Measurements from ENCODE around the gene PPARG. TPM values are rescaled to one million over a fixed set of nuclear protein-coding genes. Genes with fewer than 3 reads are reported as not detected.

PPARG gene
- total and polyA plus RNA-seq, 2 of the 13 experiments (the other 11 are each of a cell fraction or from before 2014, with no cell fraction given) = 13.9 to 58.3 TPM

GRCh38 chr3:12409684-12410596, 121.1 kb downstream of the PPARG start:
- WGBS (ENCODE audit: low lambda C conversion rate) = 49% methylated on average over 11 of the region's 11 CpGs
- peak overlapping the region; percentile 91 for H3K27ac ChIP-seq (ENCODE audit: extremely low read length, insufficient read depth, low read length)
- no peak overlapping the region for H2AFZ ChIP-seq (ENCODE audit: low read length)
- DNase-seq (ENCODE audit: low spot score) = peak; percentile 88
- H3K4me2 ChIP-seq (ENCODE audit: low read depth, low read length) = peak overlapping the region; percentile 66
- ChIA-PET CTCF (ENCODE audit: low intra/inter-chr PET ratio, low total read pairs) (no interaction called here), POLR2A (interaction anchor here (0.6 to 2.2 kb wide), 6 partner anchors 35 to 124 kb away, joined by 3 to 16 read pairs (median 5); no protein-coding TSS in a partner anchor)
- no peaks in the 10 kb centered on the region for H3K36me3 ChIP-seq (replicated peaks in 1 of 2; ENCODE audit: control insufficient read depth in 1 of 2, insufficient read depth in 2 of 2, low read length in 2 of 2)
- H3K9me3 ChIP-seq (ENCODE audit: low read length) = no peaks in the 10 kb centered on the region
- no peaks in the 10 kb centered on the region for H3K79me2 ChIP-seq (ENCODE audit: insufficient read depth, low read length)
- peaks cover 77% of the 10 kb centered on the region for H3K4me1 ChIP-seq (ENCODE audit: insufficient read depth, low read length)
- intact Hi-C loops (cut with micrococcal nuclease; ENCODE audit: unreplicated experiment) (loop anchor here (5.0 kb wide), 2 partner anchors 93 to 123 kb away; partner anchors contain the start of gene PPARG), in situ Hi-C loops (cut with HindIII; ENCODE audit: extremely low pct_ligation_motif_present, low pct_unique_long_range_greater_than_20kb) (no loop called here)
- BruUV-seq (replicated peaks) = TSS peak; percentile 86
- peak overlapping the region in 1 of 3 experiments; percentile 9; a peak in 1 of 6 replicates for H3K4me3 ChIP-seq (replicated peaks in 1 of 3; ENCODE audit: insufficient read depth in 1 of 3, low read depth in 2 of 3, low read length in 3 of 3)
- peak overlapping the region; percentile 64 for H3K9ac ChIP-seq (ENCODE audit: insufficient read depth, low read depth, low read length)
- ATAC-seq = peak; percentile 44
- no peaks in the 10 kb centered on the region for H3K27me3 ChIP-seq (ENCODE audit: control insufficient read depth in 1 of 2, insufficient read depth in 2 of 2, low read length in 2 of 2)
- no peak for FAIRE-seq
- no peaks in the 10 kb centered on the region for H4K20me1 ChIP-seq (ENCODE audit: insufficient read depth, low read length)
- TF ChIP-seq ZNF484 (CRISPR knock-in tag; IDR thresholded peaks at IDR 0.05; ENCODE audit: borderline replicate concordance, low read depth) (no peak), CBX1 (IDR thresholded peaks at IDR 0.05; ENCODE audit: low read depth) (no peak), NR2F6 (IDR thresholded peaks at IDR 0.05) (no peak), NR2F6 (CRISPR knock-in tag; IDR thresholded peaks at IDR 0.05) (peak; percentile 31; the same call in 1 of the 2 replicates), IRF2 (CRISPR knock-in tag; IDR thresholded peaks at IDR 0.05) (0 out of 2 replicates have a peak, but pooled peaks have one; percentile 32), RFX5 (IDR thresholded peaks at IDR 0.05; ENCODE audit: low read depth, low read length) (no peak), SALL1 (CRISPR knock-in tag; IDR thresholded peaks at IDR 0.05) (peak; percentile 90), ZNF235 (CRISPR knock-in tag; IDR thresholded peaks at IDR 0.05; ENCODE audit: borderline replicate concordance) (no peak), ZNF367 (CRISPR knock-in tag; IDR thresholded peaks at IDR 0.05; ENCODE audit: borderline replicate concordance) (no peak), MXI1 (IDR thresholded peaks at IDR 0.05; ENCODE audit: borderline replicate concordance, low read depth, low read length) (peak; percentile 32; the same call in 1 of the 3 replicates), POGK (CRISPR knock-in tag; conservative IDR thresholded peaks at IDR 0.05) (no peak; the same call in 1 of the 2 replicates), NFAT5 (CRISPR knock-in tag; IDR thresholded peaks at IDR 0.05) (no peak), TCF7 (IDR thresholded peaks at IDR 0.05; ENCODE audit: low read depth) (peak; percentile 67), ZBTB49 (CRISPR knock-in tag; IDR thresholded peaks at IDR 0.05; ENCODE audit: borderline replicate concordance) (no peak)

All from HepG2 (cell line).